H1 (cell line): Measurements from ENCODE around the gene CASK. TPM values are rescaled to one million over a fixed set of nuclear protein-coding genes. Genes with fewer than 3 reads are reported as not detected.

ENCODE experiments used
- CHD2 ChIP-seq: IDR thresholded peaks from 2 replicates; pipeline ENCODE4 v1.6.1; 2012; ENCODE audit warnings: low read length, improper control_type of control experiment
- EP300 ChIP-seq, 2 experiments: IDR thresholded peaks; 1 replicate in 1 of 2; 2 replicates in 1 of 2; pipeline ENCODE4 v1.6.1; 2011 to 2012; ENCODE audit warnings: low read depth in 2 of 2, low read length in 2 of 2, mild to moderate bottlenecking in 2 of 2, borderline replicate concordance in 1 of 2, inconsistent platforms in 1 of 2, moderate library complexity in 1 of 2
- JUND ChIP-seq: IDR thresholded peaks from 2 replicates; pipeline ENCODE4 v1.6.1; 2011; ENCODE audit warnings: mild to moderate bottlenecking, improper control_type of control experiment, low read length
- TEAD4 ChIP-seq: IDR thresholded peaks from 2 replicates; pipeline ENCODE4 v1.6.1; 2012; ENCODE audit warnings: low read depth, low read length, inconsistent platforms, mixed read lengths
- polyA plus RNA-seq, 7 experiments: library from polyadenylated mRNA; depleted of rRNA in 3 of 7; stranded (reverse) in 5 of 7; unstranded in 2 of 7; fragments of >200 nt in 5 of 7; fragments of 200-250 nt in 2 of 7; gene quantifications; 1 replicate in 5 of 7; 2 replicates in 1 of 7; 4 replicates in 1 of 7; pipeline versions ENCODE4 v1.2.1 to v1.2.3, GENCODE V29; 2011 to 2013; ENCODE audit warnings: missing spikeins in 2 of 7, mixed read lengths in 2 of 7
- total RNA-seq: library from RNA; stranded (reverse); fragmentation: NEBNext Ultra II Directional; extraction: Animal tissue kit (Norgen Biotek cat#: 25700); gene quantifications from 2 replicates; pipeline ENCODE4 v1.2.1, GENCODE V29; 2021
- TF ChIP-seq, protein P1 (sequence below), 3 experiments: IDR thresholded peaks; 1 replicate in 2 of 3; 2 replicates in 1 of 3; pipeline versions ENCODE4 v1.5.1 to v1.6.1; 2011; ENCODE audit warnings: low read length in 3 of 3, mild to moderate bottlenecking in 3 of 3, inconsistent platforms in 2 of 3, low read depth in 1 of 3, moderate library complexity in 1 of 3; ENCODE audit not compliant: insufficient read depth in 1 of 3; ENCODE audit errors: control extremely low read depth in 1 of 3
- TF ChIP-seq, protein P2 (sequence below): IDR thresholded peaks from 2 replicates; pipeline ENCODE4 v1.6.1; 2011; ENCODE audit warnings: low read length, improper control_type of control experiment

Gene CASK
- total and polyA plus RNA-seq, 2 of the 8 experiments (the other 6 are each of a cell fraction or from before 2014, with no cell fraction given): 21.6 to 55.1 TPM

GRCh38 chrX:41913476-41913875 lies 9.9 kb downstream of the CASK start (continued):
- TF ChIP-seq, protein P1, sequence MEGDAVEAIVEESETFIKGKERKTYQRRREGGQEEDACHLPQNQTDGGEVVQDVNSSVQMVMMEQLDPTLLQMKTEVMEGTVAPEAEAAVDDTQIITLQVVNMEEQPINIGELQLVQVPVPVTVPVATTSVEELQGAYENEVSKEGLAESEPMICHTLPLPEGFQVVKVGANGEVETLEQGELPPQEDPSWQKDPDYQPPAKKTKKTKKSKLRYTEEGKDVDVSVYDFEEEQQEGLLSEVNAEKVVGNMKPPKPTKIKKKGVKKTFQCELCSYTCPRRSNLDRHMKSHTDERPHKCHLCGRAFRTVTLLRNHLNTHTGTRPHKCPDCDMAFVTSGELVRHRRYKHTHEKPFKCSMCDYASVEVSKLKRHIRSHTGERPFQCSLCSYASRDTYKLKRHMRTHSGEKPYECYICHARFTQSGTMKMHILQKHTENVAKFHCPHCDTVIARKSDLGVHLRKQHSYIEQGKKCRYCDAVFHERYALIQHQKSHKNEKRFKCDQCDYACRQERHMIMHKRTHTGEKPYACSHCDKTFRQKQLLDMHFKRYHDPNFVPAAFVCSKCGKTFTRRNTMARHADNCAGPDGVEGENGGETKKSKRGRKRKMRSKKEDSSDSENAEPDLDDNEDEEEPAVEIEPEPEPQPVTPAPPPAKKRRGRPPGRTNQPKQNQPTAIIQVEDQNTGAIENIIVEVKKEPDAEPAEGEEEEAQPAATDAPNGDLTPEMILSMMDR (IDR thresholded peaks at IDR 0.05; ENCODE audit: control extremely low read depth in 1 of 3, insufficient read depth in 1 of 3, low read depth in 1 of 3, low read length in 3 of 3): no peak
- TF ChIP-seq, protein P2, sequence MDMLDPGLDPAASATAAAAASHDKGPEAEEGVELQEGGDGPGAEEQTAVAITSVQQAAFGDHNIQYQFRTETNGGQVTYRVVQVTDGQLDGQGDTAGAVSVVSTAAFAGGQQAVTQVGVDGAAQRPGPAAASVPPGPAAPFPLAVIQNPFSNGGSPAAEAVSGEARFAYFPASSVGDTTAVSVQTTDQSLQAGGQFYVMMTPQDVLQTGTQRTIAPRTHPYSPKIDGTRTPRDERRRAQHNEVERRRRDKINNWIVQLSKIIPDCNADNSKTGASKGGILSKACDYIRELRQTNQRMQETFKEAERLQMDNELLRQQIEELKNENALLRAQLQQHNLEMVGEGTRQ: no peak
- TF ChIP-seq JUND: no peak
- TF ChIP-seq TEAD4: no peak
- TF ChIP-seq CHD2: no peak
- TF ChIP-seq EP300 (IDR thresholded peaks at IDR 0.05; ENCODE audit: borderline replicate concordance in 1 of 2, low read depth in 2 of 2, low read length in 2 of 2): no peak
